G401 (cell line): ENCODE measurements around the gene MRPL54. TPM values are rescaled to one million over a fixed set of nuclear protein-coding genes. Genes with fewer than 3 reads are reported as not detected.

Experiments
- DNase-seq: peaks from one replicate; pipeline ENCODE4 v3.0.0-alpha.2; 2015; ENCODE audit warnings: low spot score
- in situ Hi-C: cut with HindIII; loops from 2 replicates; pipeline ENCODE4 v1.10.0; 2016; ENCODE audit warnings: low sequenced_read_pairs, mixed read lengths
- total RNA-seq: library from RNA; depleted of rRNA; stranded (reverse); fragments of >200 nt; shearing (Covaris generic); gene quantifications from 2 replicates; pipeline ENCODE4 v1.2.3, GENCODE V29; 2014; rRNA removed

Gene MRPL54
- total RNA-seq = 60.7 and 66.3 TPM in 2 replicates

DNA sequence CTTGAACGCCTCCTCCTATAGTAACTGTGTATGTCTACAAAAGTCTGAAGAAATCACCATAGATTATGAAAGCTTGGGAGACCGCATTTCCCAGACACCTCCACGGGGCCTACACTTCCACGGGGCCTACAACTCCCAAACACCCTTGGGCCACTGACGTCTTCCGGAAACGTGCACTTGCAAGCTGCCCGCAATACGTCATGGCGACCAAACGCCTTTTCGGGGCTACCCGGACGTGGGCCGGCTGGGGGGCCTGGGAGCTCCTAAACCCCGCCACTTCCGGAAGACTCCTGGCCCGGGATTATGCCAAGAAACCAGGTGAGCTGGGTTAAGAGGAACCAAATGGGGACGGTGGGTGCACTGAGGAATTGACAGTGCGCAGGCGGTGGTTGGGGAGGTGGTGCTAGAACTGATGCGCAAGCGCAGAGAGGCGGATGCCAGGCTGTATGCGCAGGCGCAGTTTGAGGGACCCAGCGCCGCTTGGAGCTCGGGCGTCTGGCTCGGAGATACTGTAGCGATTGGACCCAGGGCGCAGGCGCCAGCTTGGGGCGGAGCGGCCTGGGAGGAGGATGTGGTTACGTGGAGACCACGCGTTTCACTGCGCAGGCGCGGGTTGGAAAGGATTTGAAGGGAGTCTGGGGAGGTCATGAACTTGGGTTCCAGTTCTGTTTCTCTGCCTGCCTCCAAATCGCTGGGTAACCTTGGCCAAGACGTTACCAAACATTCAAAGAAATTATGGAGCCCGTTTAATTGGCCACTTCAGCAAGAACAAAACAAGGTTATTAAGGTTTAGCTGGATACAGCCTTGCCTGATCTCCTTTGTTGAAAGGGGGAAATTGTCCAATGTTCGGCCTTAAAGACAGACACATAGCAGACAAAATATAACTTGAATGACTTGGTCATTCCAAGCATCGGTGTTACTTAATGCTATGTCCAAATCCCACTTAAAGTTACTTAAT lies at the start of gene MRPL54:
TSS of gene MRPL54 (plus strand) at position 182 of the 959 bp plus-strand sequence. CDS start at position 201, 19 bp downstream.
- in situ Hi-C loops = no loop called here
- DNase-seq = peak; percentile 98

DNA sequence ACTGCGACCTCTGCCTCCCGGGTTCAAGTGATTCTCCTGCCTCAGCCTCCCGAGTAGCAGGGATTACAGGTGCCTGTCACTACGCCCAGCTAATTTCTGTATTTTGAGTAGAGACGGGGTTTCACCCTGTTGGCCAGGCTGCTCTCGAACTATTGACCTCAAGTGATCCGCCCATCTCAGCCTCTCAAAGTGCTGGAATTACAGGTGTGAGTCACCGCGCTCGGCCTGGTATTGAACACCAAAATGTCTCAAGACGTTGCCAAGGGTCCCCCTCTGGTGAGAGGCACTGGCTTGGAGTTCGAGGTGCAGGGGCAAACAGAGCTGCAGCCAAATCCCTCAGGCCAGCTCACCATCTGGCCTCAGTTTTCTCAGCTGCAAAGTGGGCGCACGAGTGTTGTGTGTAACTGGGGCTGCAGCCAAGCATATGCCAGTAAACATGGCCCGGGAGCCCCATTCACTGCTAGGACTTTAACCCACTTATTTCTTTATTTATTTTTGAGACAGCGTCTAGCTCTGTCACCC lies 46.3 kb upstream of the MRPL54 start:
- no peak for DNase-seq
- in situ Hi-C loops = no loop called here

GRCh38 chr19:3719868-3720267 lies 42.6 kb upstream of the MRPL54 start:
- in situ Hi-C loops = no loop called here
- DNase-seq = no peak

DNA sequence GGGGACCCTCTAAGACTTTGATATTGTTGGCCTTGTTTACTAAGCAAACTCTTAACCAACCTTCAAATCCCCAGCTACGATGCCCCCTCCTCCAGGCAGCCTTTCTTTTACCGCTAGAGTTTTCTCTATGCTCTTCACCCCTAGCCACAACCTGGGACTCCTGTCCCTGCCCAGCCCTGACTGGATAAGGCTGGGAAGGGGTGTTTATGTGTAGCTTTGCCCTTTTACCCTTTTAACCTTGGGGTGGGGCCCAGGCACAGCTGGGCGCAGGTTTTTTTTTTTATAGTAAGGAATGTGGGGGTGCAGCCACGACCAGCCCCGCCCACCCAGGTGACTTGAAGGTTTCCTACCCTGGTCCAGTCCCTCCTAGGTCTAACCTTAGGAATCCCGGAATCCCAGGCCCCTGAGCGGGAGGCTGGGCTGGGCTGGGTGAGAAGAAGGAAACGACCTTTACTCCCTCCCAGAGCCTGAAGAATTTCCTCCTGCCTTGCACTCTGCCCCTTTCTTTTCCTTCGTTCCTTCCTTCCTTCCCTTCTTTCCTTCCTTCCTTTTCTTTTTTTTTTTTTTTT lies 42.0 kb upstream of the MRPL54 start:
- no peak for DNase-seq
- in situ Hi-C loops = no loop called here

DNA sequence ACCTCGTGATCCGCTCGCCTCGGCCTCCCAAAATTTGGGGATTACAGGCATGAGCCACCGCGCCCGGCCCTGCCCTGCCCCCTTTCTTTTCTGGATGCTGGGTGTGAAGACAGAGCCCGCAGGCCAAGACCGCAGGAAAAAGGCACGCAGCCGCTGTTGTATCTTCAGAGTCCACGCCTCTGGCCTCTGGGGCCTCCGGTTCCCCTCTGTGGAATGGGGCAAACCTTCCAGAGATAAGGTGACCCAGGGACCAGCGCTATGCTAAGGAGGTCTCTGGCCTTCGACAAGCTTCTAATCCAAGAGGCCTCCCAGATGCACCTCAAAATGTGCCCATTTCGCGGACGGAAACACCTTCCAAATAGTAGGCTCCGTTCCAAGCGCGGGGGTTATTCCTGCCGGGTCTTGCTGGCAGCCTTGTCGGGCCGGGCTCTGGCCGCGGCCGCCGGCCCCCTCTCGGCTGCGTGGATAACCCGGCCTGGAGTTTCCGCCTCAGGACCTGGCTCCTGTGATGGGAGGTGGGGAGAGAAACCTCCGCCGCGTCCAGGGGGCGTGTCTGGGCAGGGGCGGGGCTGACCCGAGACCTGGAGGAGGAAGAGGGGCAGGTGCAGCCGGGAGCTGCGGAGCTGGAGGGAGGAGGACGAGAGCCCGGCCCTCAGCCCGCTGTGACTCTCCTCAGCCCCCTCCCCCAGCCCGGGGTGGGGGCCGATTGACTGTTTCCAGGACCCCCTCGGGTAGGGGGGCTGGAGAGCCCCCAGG lies 41.2 kb upstream of the MRPL54 start:
- in situ Hi-C loops = no loop called here
- DNase-seq = peak; percentile 62

DNA sequence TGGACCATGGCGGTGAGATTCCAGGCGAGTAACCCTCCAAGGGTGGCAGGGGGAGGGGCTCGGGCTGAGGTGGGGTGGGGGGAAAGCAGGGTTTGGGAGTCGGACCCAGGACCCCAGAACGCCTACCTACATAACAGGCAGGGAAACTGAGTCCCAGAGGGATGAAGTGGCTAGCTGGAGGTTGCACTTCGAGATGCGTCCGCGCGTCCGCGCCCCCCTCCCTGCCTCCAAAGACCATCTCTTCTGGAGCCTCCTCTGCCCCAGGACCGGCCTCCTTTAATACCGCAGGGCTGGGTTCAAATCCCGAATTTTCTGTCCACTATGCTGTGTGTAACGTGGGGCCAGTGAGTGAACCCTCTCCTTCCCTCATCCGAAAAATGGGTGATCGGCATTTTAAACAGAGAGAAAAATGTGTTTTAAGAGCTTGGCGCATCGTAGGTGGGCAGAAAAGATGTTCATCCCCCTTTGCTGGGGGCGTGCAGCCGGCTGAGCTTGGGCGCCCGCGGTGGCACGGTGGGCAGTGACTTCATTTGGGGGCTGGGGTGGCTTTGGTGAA lies 40.5 kb upstream of the MRPL54 start:
- in situ Hi-C loops = no loop called here
- DNase-seq = no peak

DNA sequence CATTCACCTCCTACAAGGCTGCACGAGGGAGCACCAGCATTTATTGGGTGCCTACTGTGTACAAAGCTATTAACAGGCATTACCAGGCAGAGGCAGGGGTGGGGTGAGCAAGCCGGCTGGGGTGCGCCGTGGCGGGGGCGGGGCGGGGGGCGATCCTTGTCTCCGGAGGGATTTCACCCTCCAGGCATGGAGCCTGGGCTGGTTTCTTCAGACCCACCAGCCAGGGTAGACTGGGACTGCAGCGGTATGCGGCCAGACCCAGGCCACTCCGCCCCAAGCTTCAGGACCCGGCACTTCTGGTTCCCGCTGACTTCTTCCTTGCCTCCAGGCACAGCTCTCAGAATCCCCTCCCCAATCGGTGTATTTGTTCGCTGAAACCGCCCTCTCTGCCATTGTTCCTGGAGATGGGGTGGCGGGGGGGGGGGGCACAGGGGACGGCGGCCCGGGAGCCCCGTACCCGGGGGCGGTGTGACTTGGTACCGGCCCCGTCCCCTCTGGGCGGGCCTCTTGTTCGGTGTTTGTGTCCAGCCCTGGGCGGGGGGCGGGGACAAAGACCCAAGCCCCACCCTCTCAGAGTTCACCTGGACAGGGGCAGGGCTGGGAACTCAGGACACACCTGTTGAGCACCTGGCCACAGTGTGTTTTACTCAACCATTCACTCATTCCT lies 39.9 kb upstream of the MRPL54 start:
- no peak for DNase-seq
- in situ Hi-C loops = no loop called here

GRCh38 chr19:3723110-3723488 lies 39.4 kb upstream of the MRPL54 start:
- no peak for DNase-seq
- in situ Hi-C loops = no loop called here

- no peak for DNase-seq
- in situ Hi-C loops = no loop called here
These were observed 38.6 kb upstream of the MRPL54 start for GRCh38 chr19:3723883-3724282.

DNA sequence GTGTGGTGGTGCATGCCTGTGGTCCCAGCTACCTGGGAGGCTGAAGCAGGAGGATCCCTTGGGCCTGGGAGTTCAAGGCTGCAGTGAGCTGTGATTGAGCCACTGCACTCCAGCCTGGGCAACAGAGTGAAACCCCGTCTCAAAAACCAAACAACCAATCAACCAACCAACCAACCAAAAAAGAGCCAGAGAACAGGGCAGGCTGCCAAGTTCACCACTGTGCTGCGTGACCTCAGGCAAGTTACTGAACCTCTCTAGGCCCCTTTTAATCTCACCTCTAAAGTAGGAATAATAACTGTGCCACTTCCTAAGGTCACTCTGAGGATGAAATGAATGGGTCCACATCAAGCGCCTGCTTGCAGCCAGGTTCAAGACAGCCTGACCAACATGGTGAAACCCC lies 37.4 kb upstream of the MRPL54 start:
- DNase-seq = no peak
- in situ Hi-C loops = no loop called here

- DNase-seq = no peak
- in situ Hi-C loops = no loop called here
These were observed 36.7 kb upstream of the MRPL54 start for GRCh38 chr19:3725640-3726310.

DNA sequence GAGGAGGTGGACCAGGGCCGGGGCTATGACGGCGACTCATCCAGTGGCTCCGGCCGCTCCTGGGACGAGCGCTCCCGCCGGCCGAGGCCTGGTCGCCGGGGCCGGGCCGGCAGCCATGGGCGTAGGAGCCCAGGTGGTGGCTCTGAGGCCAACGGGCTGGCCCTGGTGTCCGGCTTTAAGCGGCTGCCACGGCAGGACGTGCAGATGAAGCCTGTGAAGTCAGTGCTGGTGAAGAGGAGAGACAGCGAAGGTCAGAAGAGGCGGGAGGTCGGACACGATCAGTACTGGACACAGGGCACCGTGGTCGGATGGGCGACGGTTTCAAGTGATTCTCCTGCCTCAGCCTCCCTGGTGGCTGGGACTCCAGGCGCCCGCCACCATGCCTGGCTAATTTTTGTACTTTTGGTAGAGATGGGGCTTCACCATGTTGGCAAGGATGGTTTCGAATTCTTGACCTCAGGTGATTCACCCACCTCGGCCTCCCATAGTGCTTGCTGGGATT lies 32.0 kb upstream of the MRPL54 start:
- no peak for DNase-seq
- in situ Hi-C loops = no loop called here

DNA sequence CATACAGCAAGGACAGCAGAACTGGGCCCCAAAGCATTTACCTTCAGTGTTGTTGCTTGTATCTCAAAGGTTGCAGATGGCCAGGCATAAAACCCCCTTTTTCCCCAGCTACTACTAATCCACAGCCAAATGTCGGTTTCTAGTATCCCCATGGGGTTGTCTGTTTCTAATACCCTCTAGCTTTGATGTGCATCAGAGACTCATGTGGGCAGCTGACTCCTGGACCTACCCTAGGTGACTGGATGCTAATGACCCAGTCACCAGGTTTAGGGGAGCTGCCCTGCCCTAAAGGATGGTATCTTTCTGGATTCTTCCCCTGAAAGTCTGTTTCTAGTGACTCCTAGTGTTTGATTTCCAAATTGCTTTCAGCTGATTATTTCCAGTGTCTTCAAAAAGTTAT lies 30.4 kb upstream of the MRPL54 start:
- in situ Hi-C loops = no loop called here
- DNase-seq = no peak

DNA sequence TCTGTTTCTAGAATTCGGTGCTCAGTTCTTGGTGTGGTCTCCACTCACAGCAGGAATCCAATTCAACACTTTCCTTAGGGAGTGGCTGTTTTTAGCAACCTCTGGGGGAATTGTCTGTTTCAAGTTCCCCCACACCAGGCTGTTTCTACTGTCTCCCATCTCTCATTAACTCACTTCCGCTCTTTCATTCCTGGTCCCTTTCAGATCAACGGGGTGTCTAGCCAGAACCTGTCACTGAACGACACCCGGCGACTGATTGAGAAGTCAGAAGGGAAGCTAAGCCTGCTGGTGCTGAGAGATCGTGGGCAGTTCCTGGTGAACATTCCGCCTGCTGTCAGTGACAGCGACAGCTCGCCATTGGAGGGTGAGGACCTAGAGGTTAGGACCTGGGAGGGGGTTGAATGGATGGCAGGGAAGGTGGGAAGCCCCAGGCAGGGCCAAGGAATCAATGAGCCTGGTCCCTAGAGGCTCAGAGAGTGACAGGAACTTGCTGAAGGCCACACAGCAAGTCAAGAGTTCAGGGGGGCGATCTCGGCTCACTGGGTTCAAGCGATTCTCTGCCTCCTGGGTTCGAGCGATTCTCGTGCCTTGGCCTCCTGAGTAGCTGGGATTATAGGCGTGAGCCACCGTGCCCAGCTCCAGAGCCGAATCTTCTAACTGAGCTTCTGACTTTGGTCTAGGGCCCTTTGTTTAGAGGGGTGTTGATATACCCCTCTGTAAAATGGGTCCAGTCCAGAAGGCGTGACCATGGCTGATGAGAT lies 28.8 kb upstream of the MRPL54 start:
- DNase-seq = no peak
- in situ Hi-C loops = no loop called here

DNA sequence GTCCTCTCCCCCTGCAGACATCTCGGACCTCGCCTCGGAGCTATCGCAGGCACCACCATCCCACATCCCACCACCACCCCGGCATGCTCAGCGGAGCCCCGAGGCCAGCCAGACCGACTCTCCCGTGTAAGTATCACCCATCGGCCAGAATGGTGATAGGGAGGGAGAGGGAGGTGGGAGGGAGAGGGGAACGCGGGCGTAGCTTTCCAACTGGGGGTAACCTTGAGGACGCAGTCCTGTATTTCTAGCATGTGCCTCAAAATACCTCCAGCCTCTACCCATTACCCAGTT lies 28.2 kb upstream of the MRPL54 start:
- in situ Hi-C loops = no loop called here
- no peak for DNase-seq

DNA sequence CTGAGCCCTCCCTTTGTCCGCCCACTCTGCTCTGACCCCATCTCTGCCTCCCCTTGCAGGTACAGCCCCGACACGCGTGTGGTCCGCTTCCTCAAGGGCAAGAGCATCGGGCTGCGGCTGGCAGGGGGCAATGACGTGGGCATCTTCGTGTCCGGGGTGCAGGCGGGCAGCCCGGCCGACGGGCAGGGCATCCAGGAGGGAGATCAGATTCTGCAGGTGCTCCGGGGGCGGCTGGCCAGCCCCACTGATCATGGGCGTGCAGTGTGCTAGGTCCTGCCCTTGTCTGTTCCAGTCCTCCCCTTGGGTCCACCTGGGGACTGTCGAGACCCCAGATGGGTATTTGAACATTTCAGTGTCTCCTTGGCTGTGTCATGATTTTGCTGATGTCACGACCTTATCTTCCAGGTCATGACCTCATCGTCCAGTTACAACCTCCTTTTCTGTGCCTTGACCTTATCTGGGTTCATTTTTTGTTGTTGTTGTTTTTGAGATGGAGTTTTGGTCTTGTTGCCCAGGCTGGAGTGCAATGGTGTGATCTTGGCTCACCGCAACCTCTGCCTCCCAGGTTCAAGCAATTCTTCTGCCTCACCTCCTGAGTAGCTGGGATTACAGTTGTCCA lies 26.3 kb upstream of the MRPL54 start:
- in situ Hi-C loops = no loop called here

GRCh38 chr19:3737487-3738205 lies 24.8 kb upstream of the MRPL54 start:
- no peak for DNase-seq
- in situ Hi-C loops = no loop called here

More for the DNA sequence above, 26.3 kb upstream of the MRPL54 start:
- DNase-seq = no peak
